ENCODE data around the gene B3GNT8. TPM values are rescaled to one million over a fixed set of nuclear protein-coding genes. Genes with fewer than 3 reads are reported as not detected.

B3GNT8 gene
- polyA plus RNA-seq, 1 of the 3 experiments (the other 2 are of a cell fraction), result not detected

DNA sequence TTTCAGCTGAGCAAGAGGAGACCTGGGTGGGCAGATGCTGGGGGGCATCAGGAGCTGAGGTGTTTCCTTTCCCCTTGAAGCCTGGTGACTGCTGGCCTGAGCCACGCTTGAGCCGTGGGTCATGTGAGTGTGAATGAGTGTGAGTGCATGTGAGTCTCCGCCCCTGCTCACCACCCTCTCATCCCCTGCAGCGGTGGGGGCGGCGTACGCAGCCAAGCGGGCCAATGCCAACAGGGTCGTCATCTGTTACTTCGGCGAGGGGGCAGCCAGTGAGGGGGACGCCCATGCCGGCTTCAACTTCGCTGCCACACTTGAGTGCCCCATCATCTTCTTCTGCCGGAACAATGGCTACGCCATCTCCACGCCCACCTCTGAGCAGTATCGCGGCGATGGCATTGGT is 5.2 kb downstream of the B3GNT8 start:
- H2AFZ ChIP-seq (ENCODE audit: low read depth), result no peak overlapping the region
- H3K36me3 ChIP-seq (replicated peaks in 1 of 2; ENCODE audit: control insufficient read depth in 1 of 2, insufficient read depth in 2 of 2, low read length in 1 of 2), result peaks cover 3 to 28% of the 10 kb centered on the region in 2 experiments
- 98% methylated on average over 20 of the region's 20 CpGs for WGBS (ENCODE audit: low lambda C conversion rate)
- no peaks in the 10 kb centered on the region for H3K9me2 ChIP-seq
- CTCF ChIA-PET, result interaction anchor here (0.7 kb wide), 1 partner anchor 27 kb away, joined by 3 read pairs; no protein-coding TSS in a partner anchor
- H4K20me1 ChIP-seq (ENCODE audit: insufficient read depth), result no peaks in the 10 kb centered on the region
- no peak overlapping the region for H3K4me3 ChIP-seq (ENCODE audit: low read depth in 2 of 2, low read length in 1 of 2)
- no peaks in the 10 kb centered on the region for H3K79me2 ChIP-seq (ENCODE audit: insufficient read depth)
- no peaks in the 10 kb centered on the region; a peak in 1 of 4 replicates for H3K4me1 ChIP-seq (ENCODE audit: control insufficient read depth in 1 of 2, insufficient read depth in 2 of 2, low read depth in 1 of 2, low read length in 1 of 2)
- POLR2A ChIA-PET, result no interaction called here
- no peak overlapping the region for H3K27ac ChIP-seq (ENCODE audit: low read depth in 2 of 2, low read length in 1 of 2)
- no peak overlapping the region for H3K9ac ChIP-seq
- DNase-seq, result no peak
- H3K4me2 ChIP-seq, result no peak overlapping the region
- no peaks in the 10 kb centered on the region for H3K27me3 ChIP-seq (ENCODE audit: insufficient read depth)
- no peaks in the 10 kb centered on the region for H3K9me3 ChIP-seq
- TF ChIP-seq, protein P1, sequence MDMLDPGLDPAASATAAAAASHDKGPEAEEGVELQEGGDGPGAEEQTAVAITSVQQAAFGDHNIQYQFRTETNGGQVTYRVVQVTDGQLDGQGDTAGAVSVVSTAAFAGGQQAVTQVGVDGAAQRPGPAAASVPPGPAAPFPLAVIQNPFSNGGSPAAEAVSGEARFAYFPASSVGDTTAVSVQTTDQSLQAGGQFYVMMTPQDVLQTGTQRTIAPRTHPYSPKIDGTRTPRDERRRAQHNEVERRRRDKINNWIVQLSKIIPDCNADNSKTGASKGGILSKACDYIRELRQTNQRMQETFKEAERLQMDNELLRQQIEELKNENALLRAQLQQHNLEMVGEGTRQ (IDR thresholded peaks at IDR 0.05; ENCODE audit: borderline replicate concordance, low read depth, low read length), result no peak
- TF ChIP-seq MXI1 (IDR thresholded peaks at IDR 0.05; ENCODE audit: low read depth, low read length) (no peak), YY1 (IDR thresholded peaks at IDR 0.05; ENCODE audit: low read depth) (no peak), CHD2 (IDR thresholded peaks at IDR 0.05; ENCODE audit: low read length, partially characterized antibody) (no peak), FOXM1 (IDR thresholded peaks at IDR 0.05; ENCODE audit: low read depth) (no peak), EP300 (IDR thresholded peaks at IDR 0.05; ENCODE audit: borderline replicate concordance in 1 of 2, low read depth in 1 of 2, low read length in 1 of 2) (no peak), NRF1 (IDR thresholded peaks at IDR 0.05; ENCODE audit: low read depth, low read length) (no peak), MEF2A (IDR thresholded peaks at IDR 0.05; ENCODE audit: borderline replicate concordance, low read depth) (no peak), SIN3A (IDR thresholded peaks at IDR 0.05; ENCODE audit: borderline replicate concordance, low read depth, low read length) (no peak), GABPA (IDR thresholded peaks at IDR 0.05; ENCODE audit: low read depth) (no peak), RCOR1 (IDR thresholded peaks at IDR 0.05; ENCODE audit: low read length) (no peak), POLR2AphosphoS5 (IDR thresholded peaks at IDR 0.05; ENCODE audit: low read depth, low read length) (no peak)
- TF ChIP-seq, protein P2, sequence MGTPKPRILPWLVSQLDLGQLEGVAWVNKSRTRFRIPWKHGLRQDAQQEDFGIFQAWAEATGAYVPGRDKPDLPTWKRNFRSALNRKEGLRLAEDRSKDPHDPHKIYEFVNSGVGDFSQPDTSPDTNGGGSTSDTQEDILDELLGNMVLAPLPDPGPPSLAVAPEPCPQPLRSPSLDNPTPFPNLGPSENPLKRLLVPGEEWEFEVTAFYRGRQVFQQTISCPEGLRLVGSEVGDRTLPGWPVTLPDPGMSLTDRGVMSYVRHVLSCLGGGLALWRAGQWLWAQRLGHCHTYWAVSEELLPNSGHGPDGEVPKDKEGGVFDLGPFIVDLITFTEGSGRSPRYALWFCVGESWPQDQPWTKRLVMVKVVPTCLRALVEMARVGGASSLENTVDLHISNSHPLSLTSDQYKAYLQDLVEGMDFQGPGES (IDR thresholded peaks at IDR 0.05; ENCODE audit: low read depth, low read length), result no peak
- TF ChIP-seq, protein P3, sequence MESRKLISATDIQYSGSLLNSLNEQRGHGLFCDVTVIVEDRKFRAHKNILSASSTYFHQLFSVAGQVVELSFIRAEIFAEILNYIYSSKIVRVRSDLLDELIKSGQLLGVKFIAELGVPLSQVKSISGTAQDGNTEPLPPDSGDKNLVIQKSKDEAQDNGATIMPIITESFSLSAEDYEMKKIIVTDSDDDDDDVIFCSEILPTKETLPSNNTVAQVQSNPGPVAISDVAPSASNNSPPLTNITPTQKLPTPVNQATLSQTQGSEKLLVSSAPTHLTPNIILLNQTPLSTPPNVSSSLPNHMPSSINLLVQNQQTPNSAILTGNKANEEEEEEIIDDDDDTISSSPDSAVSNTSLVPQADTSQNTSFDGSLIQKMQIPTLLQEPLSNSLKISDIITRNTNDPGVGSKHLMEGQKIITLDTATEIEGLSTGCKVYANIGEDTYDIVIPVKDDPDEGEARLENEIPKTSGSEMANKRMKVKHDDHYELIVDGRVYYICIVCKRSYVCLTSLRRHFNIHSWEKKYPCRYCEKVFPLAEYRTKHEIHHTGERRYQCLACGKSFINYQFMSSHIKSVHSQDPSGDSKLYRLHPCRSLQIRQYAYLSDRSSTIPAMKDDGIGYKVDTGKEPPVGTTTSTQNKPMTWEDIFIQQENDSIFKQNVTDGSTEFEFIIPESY (IDR thresholded peaks at IDR 0.05; ENCODE audit: borderline replicate concordance, low read depth), result no peak
- TF ChIP-seq, protein P4, sequence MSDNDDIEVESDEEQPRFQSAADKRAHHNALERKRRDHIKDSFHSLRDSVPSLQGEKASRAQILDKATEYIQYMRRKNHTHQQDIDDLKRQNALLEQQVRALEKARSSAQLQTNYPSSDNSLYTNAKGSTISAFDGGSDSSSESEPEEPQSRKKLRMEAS (IDR thresholded peaks at IDR 0.05; ENCODE audit: low read depth), result no peak
- TF ChIP-seq, protein P5, sequence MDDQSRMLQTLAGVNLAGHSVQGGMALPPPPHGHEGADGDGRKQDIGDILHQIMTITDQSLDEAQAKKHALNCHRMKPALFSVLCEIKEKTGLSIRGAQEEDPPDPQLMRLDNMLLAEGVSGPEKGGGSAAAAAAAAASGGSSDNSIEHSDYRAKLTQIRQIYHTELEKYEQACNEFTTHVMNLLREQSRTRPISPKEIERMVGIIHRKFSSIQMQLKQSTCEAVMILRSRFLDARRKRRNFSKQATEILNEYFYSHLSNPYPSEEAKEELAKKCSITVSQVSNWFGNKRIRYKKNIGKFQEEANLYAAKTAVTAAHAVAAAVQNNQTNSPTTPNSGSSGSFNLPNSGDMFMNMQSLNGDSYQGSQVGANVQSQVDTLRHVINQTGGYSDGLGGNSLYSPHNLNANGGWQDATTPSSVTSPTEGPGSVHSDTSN (IDR thresholded peaks at IDR 0.05), result no peak
- no peaks in the 10 kb centered on the region for H3F3A ChIP-seq (replicated peaks; ENCODE audit: insufficient read depth)
